Astrocyte of the spinal cord (primary cell): ENCODE measurements around the gene ITPKB.

Experiments
- DNase-seq: peaks from one replicate; pipeline ENCODE4 v3.0.0; 2011; ENCODE audit warnings: low read depth, low spot score
- H3K4me3 ChIP-seq: 2 replicates; pipeline ENCODE4 v1.5.1; 2011; ENCODE audit warnings: low read depth, mild to moderate bottlenecking, low read length, moderate library complexity
- in situ Hi-C: cut with HindIII; loops from 2 replicates; pipeline ENCODE4 v1.10.0; 2017; ENCODE audit warnings: low sequenced_read_pairs
- TF ChIP-seq, protein P1 (sequence below): IDR thresholded peaks from 2 replicates; pipeline ENCODE4 v1.5.1; 2012; ENCODE audit warnings: low read depth, mild to moderate bottlenecking, low read length, inconsistent platforms

ITPKB gene

DNA sequence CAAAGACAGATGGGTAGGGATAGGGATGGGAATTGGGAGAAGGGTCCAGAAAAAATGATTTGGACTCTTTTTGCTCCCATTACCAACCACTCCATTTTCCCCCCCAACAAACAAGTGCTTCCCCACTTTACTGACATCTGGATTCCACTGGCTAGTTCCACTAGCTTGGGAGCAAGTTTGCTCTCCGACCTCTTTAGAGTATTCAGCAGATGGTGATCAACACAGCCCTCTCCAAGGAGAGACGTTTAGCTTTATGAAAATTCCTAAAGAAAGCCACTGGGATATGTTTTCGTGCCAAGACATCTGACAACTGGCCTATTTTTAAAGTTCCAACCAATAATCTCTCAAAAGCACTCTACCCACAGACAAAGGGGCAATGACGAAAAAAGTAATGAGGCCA is 50.3 kb downstream of the ITPKB start:
- in situ Hi-C loops, result no loop called here
- no peak for DNase-seq
- TF ChIP-seq, protein P1, sequence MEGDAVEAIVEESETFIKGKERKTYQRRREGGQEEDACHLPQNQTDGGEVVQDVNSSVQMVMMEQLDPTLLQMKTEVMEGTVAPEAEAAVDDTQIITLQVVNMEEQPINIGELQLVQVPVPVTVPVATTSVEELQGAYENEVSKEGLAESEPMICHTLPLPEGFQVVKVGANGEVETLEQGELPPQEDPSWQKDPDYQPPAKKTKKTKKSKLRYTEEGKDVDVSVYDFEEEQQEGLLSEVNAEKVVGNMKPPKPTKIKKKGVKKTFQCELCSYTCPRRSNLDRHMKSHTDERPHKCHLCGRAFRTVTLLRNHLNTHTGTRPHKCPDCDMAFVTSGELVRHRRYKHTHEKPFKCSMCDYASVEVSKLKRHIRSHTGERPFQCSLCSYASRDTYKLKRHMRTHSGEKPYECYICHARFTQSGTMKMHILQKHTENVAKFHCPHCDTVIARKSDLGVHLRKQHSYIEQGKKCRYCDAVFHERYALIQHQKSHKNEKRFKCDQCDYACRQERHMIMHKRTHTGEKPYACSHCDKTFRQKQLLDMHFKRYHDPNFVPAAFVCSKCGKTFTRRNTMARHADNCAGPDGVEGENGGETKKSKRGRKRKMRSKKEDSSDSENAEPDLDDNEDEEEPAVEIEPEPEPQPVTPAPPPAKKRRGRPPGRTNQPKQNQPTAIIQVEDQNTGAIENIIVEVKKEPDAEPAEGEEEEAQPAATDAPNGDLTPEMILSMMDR, result no peak
- no peak overlapping the region for H3K4me3 ChIP-seq

DNA sequence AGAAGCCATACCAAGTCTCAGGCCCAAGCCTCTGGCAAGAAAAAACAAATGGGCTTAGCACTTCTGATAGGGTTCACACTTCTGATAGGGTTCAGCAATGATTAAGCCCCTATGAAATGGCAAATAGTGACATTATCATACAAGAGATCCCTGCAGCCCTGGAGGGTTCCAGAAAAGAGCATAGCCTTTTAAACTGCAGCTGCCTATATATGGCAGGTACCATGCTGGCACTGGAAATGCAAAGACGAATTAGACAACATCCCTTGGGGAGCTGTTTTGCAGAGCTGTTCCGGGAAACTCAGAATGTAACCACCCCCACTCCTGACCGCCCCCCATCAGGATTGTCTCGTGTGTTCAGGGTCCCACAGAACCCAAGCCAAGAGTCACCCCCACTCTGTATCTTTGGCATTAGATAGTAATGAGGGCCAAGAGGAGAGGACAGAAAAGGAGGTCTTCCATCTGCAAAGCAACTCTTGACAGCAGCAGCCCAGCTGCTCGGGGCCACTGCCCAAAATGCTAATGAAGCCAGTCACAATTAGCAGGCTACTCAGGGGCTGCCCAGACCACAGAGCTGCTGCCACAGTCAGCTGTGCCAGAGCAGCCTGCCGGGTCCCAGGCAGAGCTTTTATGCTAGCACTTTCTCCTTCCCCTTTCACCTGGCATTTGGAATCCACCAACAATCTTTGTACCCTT is 50.9 kb downstream of the ITPKB start:
- DNase-seq, result no peak
- TF ChIP-seq, protein P1, result no peak
- no peak overlapping the region for H3K4me3 ChIP-seq
- in situ Hi-C loops, result no loop called here

DNA sequence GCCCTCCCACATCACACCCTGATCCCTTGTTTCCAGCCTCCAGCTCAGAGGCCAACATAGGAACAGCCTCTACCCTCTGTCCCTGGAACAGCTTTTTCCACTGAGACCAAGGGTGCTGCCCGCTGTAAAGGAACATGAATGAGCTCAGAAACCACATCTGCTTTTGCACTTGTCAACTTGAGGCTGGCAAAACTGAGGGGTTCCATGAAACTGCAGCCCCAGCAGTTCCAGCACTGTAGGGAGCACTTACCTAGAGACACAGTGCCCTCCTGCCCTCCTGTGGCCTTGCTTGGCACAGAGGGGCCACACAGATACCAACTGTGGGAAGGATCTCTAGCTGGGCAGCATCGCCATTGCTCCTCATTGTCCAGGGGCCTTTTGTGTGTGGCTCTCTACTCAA is 51.7 kb downstream of the ITPKB start:
- TF ChIP-seq, protein P1, result no peak
- in situ Hi-C loops, result no loop called here
- no peak for DNase-seq
- no peak overlapping the region for H3K4me3 ChIP-seq

DNA sequence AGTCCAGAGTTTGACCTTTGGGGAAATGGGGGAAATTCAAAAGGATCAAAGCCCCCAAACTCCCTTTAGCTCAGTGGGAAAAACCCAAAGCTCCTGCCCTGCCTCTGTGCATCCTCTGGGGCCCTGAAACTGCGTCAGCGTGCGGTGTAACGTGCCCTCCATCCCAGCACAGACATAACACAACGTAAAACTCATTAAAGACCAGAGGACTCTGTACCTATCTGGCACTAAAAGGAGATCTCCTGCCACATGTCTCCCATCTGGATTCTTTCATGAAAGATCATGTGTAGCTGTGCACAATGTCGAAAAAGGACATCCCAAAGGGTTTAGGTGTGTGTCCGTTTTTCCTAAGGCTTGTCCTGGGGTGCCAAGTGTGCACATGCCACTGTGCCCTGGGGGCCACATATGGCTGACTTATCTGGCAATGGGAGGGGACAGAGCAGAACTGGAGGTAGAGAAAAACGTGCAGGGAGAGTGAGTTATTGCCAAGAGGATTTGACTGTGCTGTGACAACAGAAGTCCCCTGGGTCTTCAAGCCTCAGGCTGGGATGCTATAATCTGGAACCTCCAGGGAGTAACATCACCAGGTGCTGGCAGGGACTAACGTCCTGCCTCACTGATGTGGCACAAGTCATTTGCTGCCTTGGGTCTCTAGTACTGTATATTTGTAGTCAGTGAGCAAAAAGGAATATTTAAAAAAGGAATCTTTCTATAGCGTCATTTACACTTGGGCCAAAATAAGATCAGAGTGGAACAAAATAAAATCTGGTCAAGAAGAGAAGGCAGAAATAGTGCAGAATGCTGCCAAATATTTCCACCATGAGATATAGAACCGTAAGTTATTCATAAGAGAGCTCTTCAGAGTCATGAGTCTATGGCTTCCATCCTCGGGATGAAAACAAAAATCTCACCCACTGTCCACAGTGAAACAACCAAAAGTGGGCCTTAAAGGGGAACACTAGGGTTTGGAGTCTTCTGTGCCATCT is 52.3 kb downstream of the ITPKB start:
- TF ChIP-seq, protein P1, result no peak
- in situ Hi-C loops, result no loop called here
- no peak for DNase-seq
- H3K4me3 ChIP-seq, result no peak overlapping the region

DNA sequence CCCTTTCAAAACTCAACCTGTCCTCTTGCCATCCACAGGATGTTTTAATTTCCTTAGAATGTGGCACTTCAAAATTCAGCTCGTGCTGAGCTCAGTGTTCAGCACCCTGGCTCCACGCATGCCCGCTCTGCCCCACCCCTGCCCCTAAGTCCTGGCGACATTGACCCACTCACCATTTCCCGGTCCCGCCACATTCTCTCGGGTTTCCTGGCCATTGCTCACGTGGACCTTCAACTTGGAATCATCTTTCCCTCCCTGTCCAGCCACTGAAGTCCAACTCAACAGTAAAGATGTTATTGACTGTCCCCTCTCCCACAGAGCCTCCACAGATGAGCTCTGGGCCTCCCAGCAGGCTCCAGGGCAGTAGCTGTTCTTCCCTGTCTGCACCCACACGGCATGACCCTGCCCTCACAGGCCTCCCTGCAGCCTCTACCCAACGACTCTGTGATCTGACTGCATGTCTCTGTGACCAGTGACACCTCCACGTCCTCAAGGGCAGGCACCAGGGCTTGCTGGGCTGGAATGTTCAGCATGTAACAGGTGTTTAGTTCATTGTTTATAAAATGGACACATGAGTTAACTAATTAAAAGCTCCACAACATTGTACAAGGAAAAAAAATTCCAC is 53.8 kb downstream of the ITPKB start:
- in situ Hi-C loops, result no loop called here
- no peak for DNase-seq
- TF ChIP-seq, protein P1, result no peak
- no peak overlapping the region for H3K4me3 ChIP-seq

DNA sequence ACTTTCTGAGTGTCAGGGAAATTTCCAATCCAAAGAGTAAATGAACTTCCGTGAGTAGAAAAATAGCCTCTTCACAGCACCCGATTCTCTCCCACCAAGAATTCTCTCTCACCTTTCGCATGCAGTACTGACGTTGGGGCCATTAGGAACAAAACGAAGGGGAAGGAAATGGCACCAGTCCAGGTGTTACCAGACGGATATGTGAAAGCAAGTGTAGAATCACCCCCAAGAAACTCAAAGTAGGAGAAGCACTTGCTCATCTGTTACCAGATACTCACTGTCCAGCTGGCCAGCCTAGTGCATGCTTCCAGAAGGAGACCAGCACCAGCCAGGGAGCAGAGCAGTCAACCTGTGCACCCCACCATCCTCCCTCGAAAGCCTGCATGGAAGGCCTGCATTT is 55.1 kb downstream of the ITPKB start:
- no peak for DNase-seq
- in situ Hi-C loops, result no loop called here
- no peak overlapping the region for H3K4me3 ChIP-seq

More for the DNA sequence above, 55.1 kb downstream of the ITPKB start:
- TF ChIP-seq, protein P1, result no peak
